GM18517 (cell line): ENCODE measurements around the gene IQCN.

Source experiments
- ATAC-seq: cut with Tn5 transposase; IDR thresholded peaks from one replicate; pipeline ENCODE4 v1.9.1; 2021; ENCODE audit warnings: mild to moderate bottlenecking, moderate library complexity; ENCODE audit not compliant: unreplicated experiment

The IQCN gene, protein sequence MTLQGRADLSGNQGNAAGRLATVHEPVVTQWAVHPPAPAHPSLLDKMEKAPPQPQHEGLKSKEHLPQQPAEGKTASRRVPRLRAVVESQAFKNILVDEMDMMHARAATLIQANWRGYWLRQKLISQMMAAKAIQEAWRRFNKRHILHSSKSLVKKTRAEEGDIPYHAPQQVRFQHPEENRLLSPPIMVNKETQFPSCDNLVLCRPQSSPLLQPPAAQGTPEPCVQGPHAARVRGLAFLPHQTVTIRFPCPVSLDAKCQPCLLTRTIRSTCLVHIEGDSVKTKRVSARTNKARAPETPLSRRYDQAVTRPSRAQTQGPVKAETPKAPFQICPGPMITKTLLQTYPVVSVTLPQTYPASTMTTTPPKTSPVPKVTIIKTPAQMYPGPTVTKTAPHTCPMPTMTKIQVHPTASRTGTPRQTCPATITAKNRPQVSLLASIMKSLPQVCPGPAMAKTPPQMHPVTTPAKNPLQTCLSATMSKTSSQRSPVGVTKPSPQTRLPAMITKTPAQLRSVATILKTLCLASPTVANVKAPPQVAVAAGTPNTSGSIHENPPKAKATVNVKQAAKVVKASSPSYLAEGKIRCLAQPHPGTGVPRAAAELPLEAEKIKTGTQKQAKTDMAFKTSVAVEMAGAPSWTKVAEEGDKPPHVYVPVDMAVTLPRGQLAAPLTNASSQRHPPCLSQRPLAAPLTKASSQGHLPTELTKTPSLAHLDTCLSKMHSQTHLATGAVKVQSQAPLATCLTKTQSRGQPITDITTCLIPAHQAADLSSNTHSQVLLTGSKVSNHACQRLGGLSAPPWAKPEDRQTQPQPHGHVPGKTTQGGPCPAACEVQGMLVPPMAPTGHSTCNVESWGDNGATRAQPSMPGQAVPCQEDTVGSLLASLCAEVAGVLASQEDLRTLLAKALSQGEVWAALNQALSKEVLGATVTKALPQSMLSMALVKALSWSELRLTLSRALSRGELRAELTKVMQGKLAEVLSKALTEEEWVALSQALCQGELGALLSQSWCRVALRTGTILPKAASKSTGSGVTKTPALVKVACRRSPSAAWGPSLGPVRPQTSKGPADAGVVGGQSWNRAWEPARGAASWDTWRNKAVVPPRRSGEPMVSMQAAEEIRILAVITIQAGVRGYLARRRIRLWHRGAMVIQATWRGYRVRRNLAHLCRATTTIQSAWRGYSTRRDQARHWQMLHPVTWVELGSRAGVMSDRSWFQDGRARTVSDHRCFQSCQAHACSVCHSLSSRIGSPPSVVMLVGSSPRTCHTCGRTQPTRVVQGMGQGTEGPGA (N-terminal part only)

DNA sequence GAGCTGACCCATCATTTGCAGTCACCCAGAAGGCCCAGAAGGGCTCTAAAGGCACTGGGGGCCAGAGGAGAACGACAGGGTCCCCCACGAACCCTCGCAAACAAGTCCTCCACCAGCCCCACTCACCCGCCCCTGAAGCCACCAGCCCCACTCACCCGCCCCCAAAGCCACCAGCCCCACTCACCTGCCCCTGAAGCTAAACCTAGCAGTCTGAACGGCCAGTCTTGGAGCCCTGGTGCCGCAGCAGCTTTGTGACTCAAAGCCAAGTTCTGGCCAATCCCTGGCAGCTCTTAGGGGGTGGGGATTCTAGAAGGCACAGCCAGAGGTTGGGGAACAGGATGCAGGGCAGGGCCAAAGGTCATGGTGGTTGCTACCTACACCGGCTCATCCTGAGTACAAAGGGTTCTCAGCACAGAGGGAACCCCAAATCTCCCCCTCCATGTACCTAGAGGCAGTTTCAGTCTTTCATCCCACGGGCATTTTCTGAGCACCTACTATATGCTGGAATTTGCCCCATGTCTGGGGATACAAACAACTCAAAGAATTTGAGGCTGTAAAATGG is at the start of gene IQCN:
Gene IQCN, minus strand, starts transcription at position 234 of the 562 bp plus-strand sequence. CDS start 4,974 bp downstream, outside the sequence.
- no peak for ATAC-seq

DNA sequence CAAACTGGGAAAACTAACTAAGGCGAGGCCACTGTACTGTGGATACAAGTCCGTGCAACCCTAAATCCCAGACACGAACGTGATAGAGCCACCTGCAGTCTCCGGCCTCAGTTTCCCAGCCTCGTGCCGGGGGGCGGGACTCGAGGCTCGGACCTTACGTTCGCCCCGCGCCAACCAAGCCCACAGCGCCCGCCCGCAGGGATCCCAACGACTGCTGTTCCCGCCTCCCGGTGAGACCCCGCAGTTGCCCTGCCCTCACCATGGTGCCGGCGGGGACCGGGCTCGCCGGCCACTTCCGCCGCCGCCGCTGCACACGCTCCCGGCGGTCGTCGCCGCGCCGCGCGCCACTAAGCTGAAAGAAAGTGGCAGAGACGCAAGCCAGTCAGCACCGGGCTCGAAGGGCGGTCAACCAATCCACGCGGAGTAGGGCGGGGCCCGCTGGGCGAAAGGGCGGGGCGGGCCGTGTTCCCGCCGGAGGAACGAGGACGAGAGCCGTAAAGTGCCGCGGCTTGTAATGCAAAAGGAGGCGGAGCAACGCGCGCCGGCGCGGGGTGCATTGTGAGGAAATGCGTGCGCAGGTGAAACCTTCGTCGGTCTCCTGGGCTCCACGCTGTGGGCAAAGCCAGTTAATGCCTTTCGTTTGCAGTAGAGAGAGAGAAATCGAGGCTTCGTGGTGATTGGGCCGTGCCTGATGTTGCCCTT is 48.7 kb upstream of the IQCN start, which contains the start of gene LSM4:
Gene LSM4, minus strand, starts transcription at position 318 of the 702 bp plus-strand sequence. Its CDS starts 56 bp downstream, at position 262.
- peak; percentile 86 for ATAC-seq

DNA sequence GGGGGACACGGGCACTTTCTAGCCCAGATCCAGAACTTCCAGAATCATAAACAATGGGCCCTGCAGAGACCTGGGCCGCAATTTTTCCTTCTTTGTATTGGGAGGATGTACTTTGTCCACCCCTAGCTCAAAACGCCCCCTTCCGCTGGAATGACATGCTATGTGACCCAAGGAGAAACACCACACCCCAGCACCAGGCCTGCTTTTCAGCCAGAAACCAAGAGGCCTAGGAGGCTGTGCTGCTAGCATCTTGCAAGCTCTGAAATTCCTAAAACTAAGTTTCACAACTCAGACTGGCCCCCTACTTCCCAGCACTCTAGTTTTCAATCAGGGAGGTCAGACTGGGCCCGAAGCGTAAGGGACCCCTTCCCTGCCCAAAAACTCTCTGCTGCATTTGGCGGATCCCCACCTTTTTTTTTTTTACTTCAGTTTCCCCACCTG is 48.1 kb upstream of the IQCN start:
- ATAC-seq = no peak

DNA sequence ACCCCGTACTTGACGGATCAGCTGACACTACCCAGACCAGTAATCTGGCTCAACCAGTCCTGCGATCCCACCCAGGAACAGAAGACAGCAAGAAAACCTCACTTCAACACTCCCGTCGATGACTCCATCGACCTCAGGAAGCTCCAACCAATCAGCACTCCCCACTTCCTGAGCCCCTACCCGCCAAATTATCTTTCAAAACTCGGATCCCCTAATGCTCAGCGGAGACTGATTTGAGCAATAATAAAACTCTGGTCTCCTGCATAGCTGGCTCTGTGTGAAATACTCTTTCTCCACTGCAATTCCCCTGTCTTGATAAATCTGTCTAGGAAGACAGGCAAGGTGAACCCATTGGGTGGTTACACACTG is 47.5 kb upstream of the IQCN start:
- ATAC-seq = no peak

DNA sequence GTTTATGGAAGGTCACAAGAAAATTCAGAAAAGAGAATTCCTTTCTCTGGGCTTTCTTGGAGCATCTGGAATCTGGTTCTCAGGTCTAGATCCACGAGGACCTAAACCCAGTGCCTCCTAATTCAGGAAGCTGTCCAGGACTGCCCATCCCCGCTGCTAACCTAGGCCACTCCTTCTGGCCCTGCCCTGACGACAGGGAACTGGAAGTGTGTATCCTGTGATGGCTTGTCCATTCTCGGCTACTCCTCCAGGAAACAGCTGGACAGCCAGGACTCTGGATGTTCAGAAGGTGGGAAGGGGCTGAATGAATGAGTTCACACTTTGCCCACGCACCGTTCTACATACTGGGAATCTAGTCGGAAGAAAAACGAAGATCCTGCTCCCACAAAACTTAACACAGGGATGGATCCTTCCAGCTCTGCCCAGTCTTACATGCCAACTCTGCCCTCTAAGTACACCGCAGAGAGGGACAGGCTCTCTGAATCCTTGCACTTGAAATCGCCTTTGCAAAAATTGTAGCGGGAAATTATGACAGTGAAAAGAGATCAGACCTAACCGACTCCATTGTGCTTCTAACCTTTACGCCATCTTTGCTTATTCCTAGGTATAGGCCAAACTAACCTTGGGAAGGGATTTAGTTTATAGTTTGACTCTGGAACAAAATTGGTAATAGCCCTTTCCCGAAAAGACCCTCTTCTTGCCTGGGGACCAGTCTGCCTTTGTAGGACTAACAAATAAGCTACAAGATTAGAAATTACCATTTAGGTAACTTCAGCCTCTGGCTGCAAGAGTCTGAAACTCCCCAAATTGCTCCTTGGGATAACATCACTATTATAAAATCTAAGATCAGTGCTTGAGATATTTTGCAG is 46.8 kb upstream of the IQCN start:
- ATAC-seq = no peak

DNA sequence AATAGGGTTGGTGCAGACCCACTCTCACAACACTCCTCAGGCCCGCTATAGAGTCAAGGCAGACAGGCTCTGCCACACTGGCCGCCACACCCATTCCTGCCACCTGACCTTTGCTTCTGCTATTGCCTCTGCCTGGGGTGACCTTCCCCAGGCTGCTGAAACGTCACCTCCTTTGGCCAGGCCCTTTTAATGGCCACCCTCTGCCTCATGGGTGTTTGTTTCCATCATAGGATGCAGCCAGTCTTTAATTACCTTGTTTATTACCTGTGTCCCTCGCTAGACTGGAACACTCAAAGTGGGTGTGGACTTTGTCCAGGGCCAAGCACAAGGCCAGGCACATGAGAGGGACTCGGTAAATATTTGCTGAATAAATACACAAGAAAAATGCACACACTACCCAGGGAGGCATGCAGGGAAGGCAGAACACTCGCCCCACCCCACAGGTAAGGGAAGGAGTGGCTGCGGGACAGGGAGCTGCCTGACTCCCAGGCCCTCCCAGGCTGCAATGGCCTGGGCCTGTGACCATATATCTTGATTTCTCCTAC is 45.4 kb upstream of the IQCN start:
- ATAC-seq = no peak

DNA sequence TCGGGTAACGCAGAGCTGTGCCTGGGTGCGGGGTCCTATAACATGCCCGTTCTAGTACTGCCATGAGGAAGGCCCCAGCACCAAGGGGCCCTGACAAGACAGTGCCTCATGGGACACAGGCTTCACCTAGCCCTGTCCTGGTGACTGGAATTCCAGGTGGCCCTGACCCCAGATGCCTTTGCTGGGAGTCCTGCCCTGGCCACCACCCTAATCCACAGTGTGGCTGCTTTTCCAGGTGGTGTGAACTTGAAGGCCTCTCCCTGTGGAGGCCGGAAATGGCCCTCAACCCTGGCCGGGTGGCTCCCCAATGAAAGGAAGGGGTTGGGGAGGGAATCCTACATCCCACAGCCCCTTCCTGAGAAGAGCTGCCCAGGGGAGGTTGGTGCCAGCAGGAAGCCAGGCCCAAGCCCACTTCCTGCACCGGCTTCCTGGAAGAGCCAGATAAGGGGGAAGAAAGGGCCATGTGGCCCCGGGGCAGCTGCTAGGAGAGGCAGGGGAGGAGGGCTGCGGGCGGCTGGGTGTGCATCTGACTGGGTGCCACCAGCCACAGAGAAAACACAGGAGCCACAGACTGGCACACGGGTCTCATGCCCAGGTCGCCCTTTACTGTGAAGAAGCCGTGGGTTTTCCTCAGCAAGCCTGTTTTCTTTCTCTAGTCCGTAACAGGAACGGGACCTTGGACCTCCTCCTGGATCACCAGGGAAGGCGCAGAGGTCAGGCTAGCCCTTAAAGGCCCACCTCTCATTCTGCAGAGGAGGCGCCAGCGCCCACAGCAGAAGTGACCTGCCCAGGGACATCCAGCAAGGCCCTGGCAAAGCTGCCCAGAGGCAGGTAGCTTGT is 43.9 kb upstream of the IQCN start:
- ATAC-seq = no peak

DNA sequence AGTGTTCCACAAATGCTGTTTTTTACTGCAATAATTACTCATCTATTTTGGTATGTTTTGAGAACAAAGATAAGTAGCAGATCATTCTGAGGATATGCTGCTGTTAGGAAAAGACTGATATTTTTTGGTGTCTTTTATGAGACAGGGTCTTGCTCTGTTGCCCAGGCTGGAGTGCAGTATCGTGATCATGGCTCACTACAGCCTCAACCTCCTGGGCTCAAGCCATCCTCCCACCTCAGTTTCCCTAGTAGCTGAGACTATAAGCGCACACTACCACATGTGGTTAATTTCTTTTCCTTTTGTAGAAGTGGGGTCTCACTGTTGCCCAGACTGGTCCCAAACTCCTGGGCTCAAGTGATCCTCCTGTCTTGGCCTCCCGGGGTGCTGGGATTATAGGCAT is 39.1 kb upstream of the IQCN start:
- ATAC-seq = no peak

DNA sequence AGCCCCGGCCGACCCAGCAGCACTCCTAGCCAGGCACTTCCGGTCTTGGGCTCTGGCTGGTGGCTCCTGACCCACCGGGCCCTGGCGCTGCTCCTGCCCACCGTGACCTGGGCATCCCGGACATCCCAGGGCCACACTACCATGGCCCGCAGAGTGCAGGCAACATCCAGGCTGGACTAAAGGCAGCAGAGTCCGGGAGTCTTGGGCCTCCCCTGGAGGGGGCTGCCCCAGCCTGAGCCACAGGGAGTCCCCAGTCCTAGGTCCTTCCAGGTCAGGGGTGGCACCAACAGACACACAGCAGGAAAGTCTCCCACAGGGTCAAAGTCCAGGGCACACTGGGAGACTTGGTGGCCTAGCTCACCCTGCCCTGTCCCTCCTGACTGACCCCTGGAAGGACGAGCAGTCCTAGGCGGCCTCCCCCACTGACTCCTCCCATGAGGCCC is 37.9 kb upstream of the IQCN start:
- no peak for ATAC-seq

DNA sequence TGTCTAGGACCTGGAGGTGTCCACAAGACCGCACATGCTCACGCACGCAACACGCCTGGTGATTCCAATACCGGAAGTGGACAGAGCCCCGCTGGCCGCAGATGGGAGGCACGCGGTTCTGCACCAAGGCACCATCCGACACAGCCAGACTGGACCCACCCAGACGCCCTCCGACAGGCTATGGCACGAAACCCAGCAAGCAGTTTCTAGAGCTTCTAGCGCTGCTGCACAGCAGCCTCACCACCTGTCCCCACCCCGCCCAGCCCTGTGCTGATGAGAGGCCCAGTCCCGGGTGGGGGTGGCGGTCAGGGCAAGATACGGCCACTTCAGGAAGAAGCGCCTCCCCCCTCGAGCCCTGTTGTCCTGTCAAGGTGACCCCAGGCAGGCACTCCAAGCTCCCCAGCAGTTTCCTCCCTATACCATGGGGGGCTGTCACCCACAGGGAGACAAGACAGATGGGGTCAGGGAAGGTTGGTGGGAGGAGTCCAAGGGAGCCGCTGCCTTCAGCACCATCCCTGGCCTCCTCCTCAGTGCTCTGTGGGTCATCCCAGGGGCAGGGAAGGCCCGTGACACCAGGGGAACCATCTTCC is 37.3 kb upstream of the IQCN start:
- ATAC-seq = no peak

DNA sequence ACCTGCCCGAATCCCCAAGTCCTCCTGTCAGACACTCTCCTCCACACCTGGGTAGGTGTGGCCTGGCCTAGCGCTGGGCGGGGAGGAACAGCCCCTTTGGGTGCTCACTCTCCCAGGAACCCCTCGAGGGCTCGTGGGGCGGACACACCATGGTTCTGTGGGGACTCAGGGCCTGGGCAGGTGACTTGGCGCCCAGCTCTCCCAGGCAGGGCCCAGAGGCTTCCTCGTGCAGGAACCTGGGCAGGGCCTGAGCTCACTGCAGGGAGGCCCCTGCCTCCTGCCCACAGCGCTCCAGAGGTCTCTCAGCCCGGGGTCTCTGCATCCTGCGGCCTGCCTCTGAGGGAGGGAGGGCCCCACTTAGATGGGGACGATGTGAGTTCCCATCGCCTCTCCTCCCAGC is 36.7 kb upstream of the IQCN start:
- ATAC-seq = no peak

DNA sequence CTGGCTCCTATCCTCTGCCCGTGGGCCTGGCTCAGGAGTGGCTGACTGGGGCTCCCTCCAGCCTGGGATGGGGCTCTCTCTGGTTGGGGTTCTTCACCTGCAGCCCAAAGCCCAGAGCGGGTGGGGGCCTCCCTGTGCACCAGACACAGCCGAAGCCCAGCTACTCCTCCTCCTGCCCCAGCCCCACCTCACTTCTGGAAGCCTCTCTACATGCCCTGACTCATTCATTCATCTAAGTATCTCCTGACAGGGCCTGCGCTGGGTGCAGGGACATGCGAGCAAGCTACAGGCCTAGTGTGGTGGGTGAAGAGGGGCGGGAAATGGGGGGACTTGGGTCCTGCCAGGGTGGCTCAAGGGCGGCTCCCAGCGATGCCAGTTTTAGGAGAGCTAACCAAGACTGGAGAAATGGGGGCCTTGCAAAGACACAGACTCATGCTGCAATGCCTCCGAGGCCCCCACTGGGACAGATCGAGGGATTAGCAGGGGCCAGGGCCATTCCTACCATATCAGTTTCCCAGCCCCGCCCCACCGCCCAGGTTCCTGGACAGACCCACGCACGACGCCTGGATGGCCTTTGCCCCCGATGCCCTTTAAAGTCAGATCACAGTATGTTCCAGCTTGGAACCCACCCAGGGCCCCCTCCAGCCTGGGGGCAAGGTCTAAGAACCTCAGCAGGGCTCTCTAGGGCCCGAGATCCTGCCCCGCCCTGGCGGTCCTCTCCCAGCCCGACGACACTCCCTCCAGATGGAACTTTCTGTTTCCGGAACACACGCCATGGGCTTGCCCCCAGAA is 36.1 kb upstream of the IQCN start:
- no peak for ATAC-seq

DNA sequence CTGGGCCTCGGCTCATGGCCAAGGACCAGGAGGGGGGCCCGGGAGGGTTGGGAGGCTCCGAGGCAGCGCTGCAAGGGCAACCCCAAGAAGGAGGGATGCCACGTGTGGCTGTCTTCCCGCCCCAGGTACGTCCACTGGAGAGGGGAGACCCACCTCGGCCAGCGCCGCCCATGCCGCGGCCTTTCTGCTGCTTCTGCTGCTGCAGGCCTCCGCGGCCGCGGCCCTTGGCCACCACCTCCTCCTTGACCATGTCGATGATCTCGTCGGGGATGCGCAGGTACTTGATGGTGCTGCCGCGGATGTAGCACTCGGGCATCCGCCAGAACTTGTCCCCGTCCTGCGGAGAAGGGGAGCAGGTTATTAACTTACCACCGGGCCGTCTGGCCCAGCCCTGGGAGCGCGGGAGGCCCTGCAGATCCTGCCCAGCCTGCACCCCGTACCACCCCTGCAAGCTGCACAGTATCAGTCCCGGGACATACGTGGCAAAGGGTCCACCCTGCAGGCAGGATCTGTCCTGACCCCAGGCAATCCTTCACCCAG is 35.3 kb upstream of the IQCN start:
- no peak for ATAC-seq

DNA sequence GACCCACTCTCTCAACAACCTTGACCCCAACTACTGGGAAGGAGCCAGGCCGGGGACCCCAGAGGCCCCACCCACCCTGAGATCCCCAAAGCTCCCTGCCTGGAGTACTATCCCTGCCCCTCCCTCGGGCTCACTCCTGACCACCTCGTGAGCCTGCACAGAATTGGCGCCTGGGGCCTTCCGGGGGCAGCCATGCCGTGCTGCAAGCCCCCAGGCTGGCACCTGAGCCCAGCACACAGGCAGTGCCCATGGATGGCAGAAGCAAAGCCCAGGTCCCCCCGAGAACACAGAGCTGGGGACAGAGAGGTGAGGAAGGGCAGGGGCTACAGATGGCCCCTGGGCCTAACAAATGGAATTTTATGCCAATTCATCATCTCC is 34.7 kb upstream of the IQCN start:
- no peak for ATAC-seq

DNA sequence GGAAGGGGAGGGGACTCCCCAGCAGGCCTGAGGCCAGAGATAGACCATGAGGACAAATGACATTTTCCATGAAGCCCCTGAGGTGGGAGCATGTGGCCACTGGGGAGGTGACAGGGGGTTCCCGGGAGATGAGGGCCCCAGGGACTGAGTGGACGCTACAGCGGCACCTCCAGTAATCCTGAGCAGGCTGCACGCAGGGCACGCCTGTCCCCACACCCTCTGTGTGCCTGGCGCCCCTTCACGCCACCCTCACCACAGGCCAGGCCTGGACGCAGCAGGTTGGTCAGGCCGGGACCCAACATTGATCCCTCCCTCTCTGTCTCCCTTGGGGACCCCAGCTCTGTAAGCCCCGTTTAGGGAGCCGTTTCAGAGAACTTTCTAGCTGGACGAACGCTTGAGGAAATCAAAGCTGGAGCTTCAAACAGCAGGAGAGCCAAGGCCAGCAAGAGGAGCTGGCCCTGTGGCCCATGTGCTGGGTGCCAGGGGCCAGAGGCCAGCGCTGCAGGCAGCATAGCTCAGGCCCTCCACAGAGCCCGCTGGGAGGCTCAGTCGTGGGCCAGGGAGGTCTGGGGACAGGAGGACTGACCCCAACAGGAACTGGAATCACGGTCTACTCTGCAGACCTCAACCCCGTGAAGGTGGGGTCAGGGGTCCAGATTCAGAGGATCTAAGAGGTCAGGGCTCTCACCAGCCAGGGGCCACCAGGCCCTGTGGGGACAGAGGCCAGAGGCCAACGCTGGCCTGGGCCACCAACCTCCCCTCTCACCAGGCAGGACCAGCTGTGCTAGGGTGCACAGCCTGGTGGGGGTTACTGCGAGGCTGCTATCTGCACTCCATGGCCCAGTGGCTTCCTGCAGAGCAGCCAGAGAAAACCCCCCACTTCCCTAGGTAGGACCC is 34.0 kb upstream of the IQCN start:
- ATAC-seq = no peak
